Stimulated activated CD4-positive, alpha-beta T cell treated with anti-CD3 and anti-CD28 coated beads, Interleukin-15, amount 100 ng/mL, for 1 hour (primary cell): ENCODE measurements around the gene WNT10A.

Source experiments
- DNase-seq, 2 donors: peaks; one replicate each; pipeline ENCODE4 v3.0.0-alpha.2; 2020; ENCODE audit warnings: low read depth in 1 of 2, low spot score in 1 of 2

The WNT10A gene

GRCh38 chr2:218892693-218893348, 12.2 kb downstream of the WNT10A start:
- DNase-seq = peak; percentile 73 to 76

GRCh38 chr2:218893349-218894150, 12.9 kb downstream of the WNT10A start:
- DNase-seq = no peak

- no peak for DNase-seq
These were observed 13.7 kb downstream of the WNT10A start for GRCh38 chr2:218894151-218894879.

GRCh38 chr2:218894880-218895157, 14.2 kb downstream of the WNT10A start:
- DNase-seq = no peak

GRCh38 chr2:218895326-218895725, 14.7 kb downstream of the WNT10A start:
- no peak for DNase-seq

- no peak for DNase-seq
These were observed 15.3 kb downstream of the WNT10A start for GRCh38 chr2:218895759-218896500.

- DNase-seq = peak; percentile 67 to 71
These were observed 16.1 kb downstream of the WNT10A start for GRCh38 chr2:218896501-218897393.

GRCh38 chr2:218897394-218898108, 16.9 kb downstream of the WNT10A start:
- no peak for DNase-seq

- DNase-seq = peak; percentile 68 to 78
These were observed 17.6 kb downstream of the WNT10A start for GRCh38 chr2:218898109-218898878.

GRCh38 chr2:218899147-218899546, 18.5 kb downstream of the WNT10A start:
- no peak for DNase-seq

- no peak for DNase-seq
These were observed 21.8 kb downstream of the WNT10A start for GRCh38 chr2:218902427-218902826.

GRCh38 chr2:218904176-218904575, 23.5 kb downstream of the WNT10A start:
- DNase-seq = no peak

GRCh38 chr2:218908721-218909619, 28.3 kb downstream of the WNT10A start:
- peak; percentile 72 to 83 for DNase-seq

GRCh38 chr2:218910741-218911140, 30.1 kb downstream of the WNT10A start:
- DNase-seq = no peak

- no peak for DNase-seq
These were observed 39.9 kb downstream of the WNT10A start for GRCh38 chr2:218920504-218920903.

- DNase-seq = no peak
These were observed 44.1 kb downstream of the WNT10A start for GRCh38 chr2:218924757-218925156.

- no peak for DNase-seq
These were observed 44.8 kb downstream of the WNT10A start for GRCh38 chr2:218925434-218925833.

- no peak for DNase-seq
These were observed 46.8 kb downstream of the WNT10A start for GRCh38 chr2:218927422-218927821.
